ENCODE results near the gene PEX26. TPM values are rescaled to one million over a fixed set of nuclear protein-coding genes. Genes with fewer than 3 reads are reported as not detected.
"Not testable (repeated sequence)": the region's sequence is repeated elsewhere in the genome, so short reads cannot be mapped to it uniquely, and the experiment has no call there.

PEX26 gene
- total RNA-seq, 1 donor from 2014 or later, result 31.5 TPM

GRCh38 chr22:18045794-18046193 is 32.0 kb upstream of the PEX26 start:
- TF ChIP-seq CTCF (IDR thresholded peaks at IDR 0.05), result no peak
- Histone ChIP-seq H3K27me3 (ENCODE audit: low read depth) (no peaks in the 10 kb centered on the region), H3K4me1 (no peaks in the 10 kb centered on the region), H3K9me3 (no peaks in the 10 kb centered on the region), H3K27ac (no peak overlapping the region), H3K36me3 (no peaks in the 10 kb centered on the region), H3K4me3 (no peak overlapping the region)
- no peak for ATAC-seq
- DNase-seq, result no peak
- intact Hi-C loops (cut with DNase I), result no loop called here

DNA sequence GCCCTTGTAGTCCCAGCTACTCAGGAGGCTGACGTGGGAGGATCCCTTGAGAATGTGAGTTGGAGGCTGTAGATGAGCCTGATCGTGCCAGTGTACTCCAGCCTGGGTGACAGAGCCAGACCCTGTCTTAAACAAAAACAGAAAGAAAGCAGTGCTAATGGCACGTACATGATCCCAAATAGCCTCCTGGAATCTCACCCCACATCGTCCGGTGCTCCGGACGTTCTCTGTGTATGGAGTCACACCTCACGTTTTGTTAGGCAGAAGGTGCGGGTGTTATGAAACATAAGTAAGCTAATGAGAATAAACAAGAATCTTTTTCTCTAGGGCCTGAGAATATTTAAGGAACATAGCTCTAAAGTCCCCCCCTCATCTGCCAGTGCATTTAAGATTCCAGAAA is 29.7 kb upstream of the PEX26 start:
- Histone ChIP-seq H3K27ac (no peak overlapping the region), H3K4me1 (no peaks in the 10 kb centered on the region), H3K9me3 (no peaks in the 10 kb centered on the region), H3K36me3 (no peaks in the 10 kb centered on the region), H3K4me3 (peak overlapping the region; percentile 19), H3K27me3 (ENCODE audit: low read depth) (no peaks in the 10 kb centered on the region)
- DNase-seq (no peak), ATAC-seq (no peak)
- TF ChIP-seq CTCF (IDR thresholded peaks at IDR 0.05), result no peak
- intact Hi-C loops (cut with DNase I), result no loop called here

- ATAC-seq (peak in 1 of 2 donors; percentile 52), DNase-seq (no peak)
- Histone ChIP-seq H3K27me3 (ENCODE audit: low read depth) (no peaks in the 10 kb centered on the region), H3K4me3 (peak overlapping the region; percentile 19), H3K4me1 (no peaks in the 10 kb centered on the region), H3K36me3 (no peaks in the 10 kb centered on the region), H3K27ac (no peak overlapping the region), H3K9me3 (no peaks in the 10 kb centered on the region)
- intact Hi-C loops (cut with DNase I), result no loop called here
- TF ChIP-seq CTCF (IDR thresholded peaks at IDR 0.05), result no peak
These were observed 29.3 kb upstream of the PEX26 start for GRCh38 chr22:18048441-18048898.

DNA sequence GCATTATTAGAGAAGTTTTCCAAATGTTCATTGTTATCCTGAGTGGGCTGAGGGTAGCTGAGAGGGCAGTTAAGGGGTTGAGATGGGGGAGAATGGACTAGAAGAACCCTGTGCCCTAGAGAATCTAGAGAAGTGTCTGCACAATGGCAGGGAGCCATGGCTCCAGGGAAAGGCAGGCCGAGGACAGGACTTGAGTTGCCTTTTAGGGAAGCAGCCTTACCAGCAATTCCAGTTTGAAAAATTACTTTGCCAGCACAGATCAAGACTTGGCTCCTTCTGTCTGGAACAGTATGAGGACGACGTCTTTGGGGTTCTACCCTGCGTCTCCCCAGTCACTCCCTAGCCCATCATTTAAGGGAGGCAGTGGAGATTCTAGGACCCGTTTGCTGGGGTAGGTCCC is 27.7 kb upstream of the PEX26 start:
- no peaks in the 10 kb centered on the region for H3K9me3 ChIP-seq
- H3K4me1 ChIP-seq, result no peaks in the 10 kb centered on the region
- no peak for TF ChIP-seq CTCF (IDR thresholded peaks at IDR 0.05)
- H3K36me3 ChIP-seq, result no peaks in the 10 kb centered on the region
- ATAC-seq (no peak), DNase-seq (no peak)
- H3K27ac ChIP-seq, result no peak overlapping the region
- intact Hi-C loops (cut with DNase I), result no loop called here
- H3K27me3 ChIP-seq (ENCODE audit: low read depth), result no peaks in the 10 kb centered on the region
- H3K4me3 ChIP-seq, result no peak overlapping the region

DNA sequence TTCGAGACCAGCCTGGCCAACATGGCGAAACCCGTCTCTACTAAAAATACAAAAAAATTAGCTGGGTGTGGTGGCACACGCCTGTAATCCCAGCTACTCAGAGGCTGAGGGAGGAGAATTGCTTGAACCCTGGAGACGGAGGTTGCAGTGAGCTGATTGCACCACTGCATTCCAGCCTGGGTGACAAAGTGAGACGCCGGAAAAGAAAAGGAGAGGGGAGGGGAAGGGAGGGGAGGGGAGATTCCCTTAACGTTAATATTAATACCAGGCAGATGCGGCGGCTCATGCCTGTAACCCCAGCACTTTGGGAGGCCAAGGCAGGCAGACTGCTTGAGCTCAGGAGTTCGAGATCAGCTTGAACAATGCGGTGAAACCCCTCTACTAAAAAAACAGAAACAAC is 26.7 kb upstream of the PEX26 start:
- intact Hi-C loops (cut with DNase I), result not testable (repeated sequence)

GRCh38 chr22:18053216-18053946 is 24.4 kb upstream of the PEX26 start:
- DNase-seq; intact Hi-C loops (cut with DNase I); ATAC-seq; H3K27ac ChIP-seq; H3K9me3 ChIP-seq; H3K36me3 ChIP-seq; H3K27me3 ChIP-seq (ENCODE audit: low read depth); H3K4me3 ChIP-seq: not testable (repeated sequence)
- peaks cover 22% of the 10 kb centered on the region for H3K4me1 ChIP-seq

More for the DNA sequence above, 26.7 kb upstream of the PEX26 start:
- ATAC-seq; H3K27me3 ChIP-seq (ENCODE audit: low read depth); H3K36me3 ChIP-seq; H3K4me1 ChIP-seq; H3K9me3 ChIP-seq; H3K4me3 ChIP-seq; H3K27ac ChIP-seq; DNase-seq: not testable (repeated sequence)

All from lower lobe of right lung (tissue), 2 donors.